T47D (cell line): ENCODE measurements around the gene SDE2.

Source experiments
- DNase-seq, 2 experiments: peaks; one replicate each; pipeline versions ENCODE4 v3.0.0 to v3.0.0-alpha.2; 2011 to 2012; ENCODE audit warnings: low read depth in 1 of 2, low spot score in 1 of 2
- JUND ChIP-seq: IDR thresholded peaks from 2 replicates; pipeline ENCODE4 v1.6.1; 2012; ENCODE audit warnings: low read depth
- in situ Hi-C: cut with HindIII; loops from 2 replicates; pipeline ENCODE4 v1.10.0; 2016; ENCODE audit warnings: low sequenced_read_pairs, low pct_unique_long_range_greater_than_20kb

The SDE2 gene

DNA sequence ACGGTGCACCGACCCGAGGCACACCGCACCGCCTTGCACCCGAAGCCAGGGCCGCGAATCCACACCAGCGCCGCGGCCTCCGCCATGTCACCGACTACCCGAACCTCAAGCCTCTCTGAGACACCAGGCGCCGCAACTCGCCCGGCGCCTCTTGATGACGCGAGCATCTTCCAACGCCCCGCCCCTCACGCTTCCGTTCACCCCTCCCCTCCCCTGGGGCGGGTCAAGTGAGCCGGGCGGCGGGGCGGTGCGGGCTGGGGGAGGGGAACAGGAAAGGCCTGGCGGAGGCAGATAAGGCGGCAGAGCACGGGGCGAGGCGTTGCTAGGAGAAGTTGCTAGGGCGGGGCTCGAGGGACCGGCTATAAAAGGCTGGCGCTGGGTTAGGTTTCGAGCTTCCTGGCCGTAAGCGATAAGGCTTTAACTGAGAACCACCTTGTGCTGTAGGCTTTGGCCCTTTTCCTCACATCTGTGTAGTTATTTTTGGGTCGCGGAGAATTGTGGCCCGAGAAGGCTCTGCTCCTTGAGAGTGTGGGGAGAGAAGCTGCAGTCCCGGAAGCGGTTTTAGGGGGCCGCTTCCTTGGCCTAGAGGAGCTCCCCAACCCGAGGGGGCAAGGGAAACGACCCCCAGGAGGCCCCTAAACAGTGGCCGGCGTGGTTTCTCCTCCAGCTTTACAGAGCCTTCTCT lies at the start of gene SDE2:
SDE2 (minus strand) TSS at position 117 of the 685 bp plus-strand sequence; CDS start at position 86, 31 bp downstream.
- TF ChIP-seq JUND = no peak
- peak; percentile 93 to 99 for DNase-seq
- in situ Hi-C loops = no loop called here

GRCh38 chr1:226048886-226049285 lies 49.7 kb upstream of the SDE2 start:
- no peak for TF ChIP-seq JUND
- no peak for DNase-seq
- in situ Hi-C loops = no loop called here

- in situ Hi-C loops = no loop called here
- DNase-seq = no peak
- TF ChIP-seq JUND = no peak
These were observed 48.4 kb upstream of the SDE2 start for GRCh38 chr1:226047495-226047894.

- no peak for DNase-seq
- no peak for TF ChIP-seq JUND
- in situ Hi-C loops = no loop called here
These were observed 47.1 kb upstream of the SDE2 start for GRCh38 chr1:226046240-226046639.

DNA sequence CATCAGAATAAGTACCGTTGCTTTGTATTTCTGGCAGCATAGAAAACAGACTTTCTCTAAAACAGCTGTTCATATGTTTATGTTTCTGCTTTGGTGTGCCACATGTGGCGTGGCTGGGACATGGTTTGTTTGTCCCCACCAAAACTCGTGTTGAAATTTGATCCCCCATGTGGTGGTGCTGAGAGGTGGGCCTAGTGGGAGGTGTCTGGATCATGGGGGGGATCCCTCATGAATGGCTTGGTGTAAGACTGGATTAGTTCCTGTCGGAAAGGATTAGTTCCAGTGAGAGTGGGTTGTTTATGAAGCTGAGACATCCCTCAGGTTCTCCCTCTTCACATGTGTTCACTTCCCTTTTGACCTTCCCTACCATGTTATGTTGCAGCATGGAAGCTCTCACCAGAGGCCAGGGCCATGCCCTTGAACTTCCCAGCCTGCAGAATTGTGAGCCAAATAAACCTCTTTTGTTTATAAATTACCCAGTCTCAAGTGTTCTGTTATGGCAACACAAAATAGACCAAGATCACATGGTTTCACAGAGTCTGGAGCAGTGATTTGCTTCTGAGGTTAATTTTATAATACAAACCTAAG lies 45.5 kb upstream of the SDE2 start:
- in situ Hi-C loops = no loop called here
- TF ChIP-seq JUND = no peak
- no peak for DNase-seq

- no peak for DNase-seq
- in situ Hi-C loops = no loop called here
- no peak for TF ChIP-seq JUND
These were observed 42.3 kb upstream of the SDE2 start for GRCh38 chr1:226041419-226041818.

DNA sequence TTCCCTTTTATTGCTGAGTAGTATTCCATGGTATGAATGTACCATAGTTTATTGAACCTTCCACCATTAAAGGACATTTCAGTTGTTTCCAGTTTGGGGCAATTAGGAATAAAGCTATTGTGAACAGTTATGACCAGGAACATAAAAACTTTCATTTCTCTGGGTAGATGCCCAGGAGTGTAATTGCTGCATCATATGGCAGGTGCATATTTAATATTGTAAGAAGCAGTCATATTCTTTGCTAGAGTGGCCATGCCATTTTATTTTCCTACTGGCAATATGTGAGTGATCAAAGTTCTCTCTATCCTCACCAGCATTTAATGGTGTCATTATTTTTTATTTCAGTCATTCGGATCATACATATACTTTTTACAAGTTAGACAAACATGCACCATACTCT lies 39.5 kb upstream of the SDE2 start:
- in situ Hi-C loops = no loop called here
- DNase-seq = no peak
- no peak for TF ChIP-seq JUND

GRCh38 chr1:226035915-226036314 lies 36.8 kb upstream of the SDE2 start:
- TF ChIP-seq JUND = no peak
- DNase-seq = no peak
- in situ Hi-C loops = no loop called here

- in situ Hi-C loops = no loop called here
- DNase-seq = no peak
- no peak for TF ChIP-seq JUND
These were observed 35.3 kb upstream of the SDE2 start for GRCh38 chr1:226034482-226034881.

- in situ Hi-C loops = no loop called here
- TF ChIP-seq JUND = no peak
These were observed 34.8 kb upstream of the SDE2 start for GRCh38 chr1:226033991-226034390.

GRCh38 chr1:226033582-226033981 lies 34.4 kb upstream of the SDE2 start:
- no peak for DNase-seq
- TF ChIP-seq JUND = no peak
- in situ Hi-C loops = no loop called here

More at GRCh38 chr1:226033991-226034390, 34.8 kb upstream of the SDE2 start:
- DNase-seq = no peak

DNA sequence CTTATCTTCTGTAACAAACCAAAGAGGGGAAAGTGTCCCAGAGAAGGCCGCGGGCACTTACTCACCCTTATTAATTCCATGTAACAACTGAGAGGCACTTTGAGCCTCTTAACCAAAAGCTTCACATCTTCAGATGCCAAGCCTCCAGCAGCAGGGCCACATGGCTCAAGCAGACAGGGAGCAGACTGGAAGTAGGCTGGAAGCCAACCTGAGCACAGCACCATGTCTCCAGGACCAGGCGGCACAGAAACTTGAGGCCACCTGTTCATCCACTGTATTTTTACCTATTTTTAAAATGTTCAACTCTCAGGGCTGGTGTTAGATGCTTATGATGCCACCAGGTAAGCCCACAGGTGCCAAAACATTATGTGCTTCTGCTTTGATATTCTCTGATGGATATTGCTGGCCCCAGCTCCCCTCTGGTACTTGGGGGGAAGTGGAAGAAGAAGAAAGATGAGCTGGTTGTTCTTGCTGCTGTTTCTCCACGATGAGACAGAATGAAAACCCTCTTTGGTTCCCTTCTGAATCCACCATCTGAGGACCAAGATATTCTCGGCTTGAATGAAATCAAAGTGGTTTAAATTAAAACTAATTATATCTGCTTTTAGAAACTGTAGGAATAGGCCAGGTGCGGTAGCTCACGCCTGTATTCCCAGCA lies 30.6 kb upstream of the SDE2 start:
- no peak for TF ChIP-seq JUND
- in situ Hi-C loops = no loop called here
- DNase-seq = no peak

DNA sequence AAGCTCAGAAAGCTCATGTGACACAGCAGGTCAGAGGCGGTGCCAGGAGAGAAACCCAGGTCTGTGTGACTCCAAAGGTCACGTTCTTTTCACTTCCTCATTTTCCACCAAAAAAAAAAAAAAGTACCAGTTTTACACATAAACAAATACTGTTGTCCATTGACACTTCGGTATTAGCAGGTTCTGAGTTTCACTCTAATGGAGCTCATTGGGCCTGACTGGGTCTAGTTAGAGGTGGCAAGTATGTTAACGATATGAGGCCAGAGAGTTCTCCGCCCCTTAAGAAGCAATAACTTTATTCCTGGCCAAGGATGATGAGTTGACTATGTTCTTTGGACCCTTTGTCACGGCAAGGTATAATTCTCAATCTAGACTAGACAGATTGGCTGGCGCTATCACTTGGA lies 30.0 kb upstream of the SDE2 start:
- in situ Hi-C loops = no loop called here
- no peak for DNase-seq
- TF ChIP-seq JUND = no peak
